BE2C (cell line): ENCODE measurements around the gene LUZP1. TPM values are rescaled to one million over a fixed set of nuclear protein-coding genes. Genes with fewer than 3 reads are reported as not detected.
A peak's percentile ranks its signal among the peaks of the same experiment; 100 is the strongest.

ENCODE experiments used
- DNase-seq: peaks from one replicate; pipeline ENCODE4 v3.0.0-alpha.2; 2020
- H3K27me3 ChIP-seq: fragments of 250-450 bp; sonication (Bioruptor Pico); 2 replicates; pipeline ENCODE4 v1.5.1; 2020; ENCODE audit warnings: mild to moderate bottlenecking
- H3K36me3 ChIP-seq: fragments of 250-450 bp; sonication (Bioruptor Pico); 2 replicates; pipeline ENCODE4 v1.5.1; 2020; ENCODE audit warnings: mild to moderate bottlenecking
- H3K4me1 ChIP-seq: fragments of 250-450 bp; sonication (Bioruptor Pico); 2 replicates; pipeline ENCODE4 v1.5.1; 2020
- H3K4me3 ChIP-seq: 2 replicates; pipeline ENCODE4 v1.5.1; 2011; ENCODE audit warnings: low read depth, low read length
- H3K9me3 ChIP-seq: fragments of 250-450 bp; sonication (Bioruptor Pico); 2 replicates; pipeline ENCODE4 v1.5.1; 2020
- polyA plus RNA-seq: library from polyadenylated mRNA; unstranded; fragments of >200 nt; gene quantifications from one replicate; pipeline ENCODE4 v1.2.1, GENCODE V29; 2012; ENCODE audit warnings: low read depth, missing spikeins; ENCODE audit not compliant: insufficient read length, insufficient read depth
- TF ChIP-seq, protein P1 (sequence below): IDR thresholded peaks from 2 replicates; pipeline ENCODE4 v1.5.1; 2012; ENCODE audit warnings: mild to moderate bottlenecking, low read depth, low read length

Gene LUZP1
- polyA plus RNA-seq = 6.3 TPM

DNA sequence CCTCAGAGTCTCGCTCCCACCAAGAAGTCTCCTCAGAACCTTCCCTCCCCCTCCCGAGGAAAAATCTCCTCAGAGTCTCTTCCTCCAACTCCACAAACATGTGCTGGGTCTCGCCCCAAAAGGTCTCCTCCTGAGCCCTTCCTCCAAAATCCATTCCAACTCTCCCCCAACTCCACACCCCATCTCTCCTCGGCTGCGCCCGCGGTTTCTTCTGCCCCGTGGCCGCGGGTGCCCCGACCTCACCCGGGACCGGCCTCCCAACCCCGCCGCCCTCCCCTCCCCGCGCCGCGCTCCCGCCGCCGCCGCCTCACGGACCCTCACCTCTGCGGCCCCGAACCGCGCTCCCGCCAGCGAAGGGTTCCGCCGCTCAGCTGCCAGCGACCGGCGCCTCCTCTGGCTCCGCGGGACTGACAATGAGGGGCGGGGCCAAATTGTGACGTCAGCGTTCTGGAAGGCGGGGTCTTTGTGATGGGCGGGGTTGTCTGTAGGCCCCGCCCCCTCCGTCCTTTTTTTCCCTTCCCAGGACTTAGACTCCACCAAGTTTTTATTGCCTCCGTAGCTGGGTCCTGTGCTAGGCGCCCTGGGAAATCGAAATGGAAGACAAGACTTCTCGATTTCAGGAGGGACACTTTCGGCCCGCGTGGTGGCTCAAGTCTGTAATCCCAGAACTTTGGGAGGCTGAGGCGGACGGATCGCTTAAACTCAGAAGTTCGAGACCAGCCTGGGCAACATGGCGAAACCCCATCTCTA lies at the start of gene LUZP1:
LUZP1 (minus strand) TSS at position 412 of the 750 bp plus-strand sequence.
- Histone ChIP-seq H3K4me1 (no peaks in the 10 kb centered on the region), H3K27me3 (no peaks in the 10 kb centered on the region), H3K4me3 (peak within 1 kb of the TSS; percentile 79), H3K9me3 (no peaks in the 10 kb centered on the region), H3K36me3 (no peaks in the 10 kb centered on the region)
- DNase-seq = peak; percentile 83
- TF ChIP-seq, protein P1, sequence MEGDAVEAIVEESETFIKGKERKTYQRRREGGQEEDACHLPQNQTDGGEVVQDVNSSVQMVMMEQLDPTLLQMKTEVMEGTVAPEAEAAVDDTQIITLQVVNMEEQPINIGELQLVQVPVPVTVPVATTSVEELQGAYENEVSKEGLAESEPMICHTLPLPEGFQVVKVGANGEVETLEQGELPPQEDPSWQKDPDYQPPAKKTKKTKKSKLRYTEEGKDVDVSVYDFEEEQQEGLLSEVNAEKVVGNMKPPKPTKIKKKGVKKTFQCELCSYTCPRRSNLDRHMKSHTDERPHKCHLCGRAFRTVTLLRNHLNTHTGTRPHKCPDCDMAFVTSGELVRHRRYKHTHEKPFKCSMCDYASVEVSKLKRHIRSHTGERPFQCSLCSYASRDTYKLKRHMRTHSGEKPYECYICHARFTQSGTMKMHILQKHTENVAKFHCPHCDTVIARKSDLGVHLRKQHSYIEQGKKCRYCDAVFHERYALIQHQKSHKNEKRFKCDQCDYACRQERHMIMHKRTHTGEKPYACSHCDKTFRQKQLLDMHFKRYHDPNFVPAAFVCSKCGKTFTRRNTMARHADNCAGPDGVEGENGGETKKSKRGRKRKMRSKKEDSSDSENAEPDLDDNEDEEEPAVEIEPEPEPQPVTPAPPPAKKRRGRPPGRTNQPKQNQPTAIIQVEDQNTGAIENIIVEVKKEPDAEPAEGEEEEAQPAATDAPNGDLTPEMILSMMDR = no peak

DNA sequence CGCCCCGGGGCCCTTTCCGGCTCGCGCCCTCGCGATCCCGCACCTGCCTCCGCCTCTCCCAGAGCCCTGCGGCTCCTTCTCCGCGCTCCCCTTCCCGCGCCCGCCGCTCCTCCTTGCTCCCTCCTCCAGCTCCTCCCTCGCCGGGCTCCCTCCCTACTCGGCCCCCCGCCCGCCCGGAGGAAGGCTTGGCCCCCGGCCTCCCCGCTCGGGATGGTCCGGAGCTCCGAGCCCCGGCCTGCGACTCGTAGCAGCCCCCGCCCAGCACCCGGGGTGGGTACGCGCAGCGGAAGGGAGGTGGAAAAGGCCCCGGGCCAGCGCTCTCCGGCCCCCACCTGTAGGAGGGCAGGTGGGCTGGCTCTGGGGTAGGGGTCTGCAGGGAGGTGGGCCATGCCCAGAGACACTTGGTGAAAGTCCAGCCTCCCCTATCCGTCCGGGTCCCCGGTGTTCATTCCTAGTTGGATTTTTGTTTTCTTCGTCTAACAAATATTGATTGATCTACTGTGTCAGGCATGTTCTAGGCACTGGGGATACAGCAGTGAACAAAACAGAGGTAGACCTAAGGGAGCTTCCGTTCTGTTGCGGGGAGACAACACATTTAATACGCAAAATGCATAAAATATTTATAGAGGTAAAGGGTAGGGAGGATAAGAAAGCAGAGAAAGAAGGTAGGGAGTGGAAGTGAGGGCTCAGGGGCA lies 48.9 kb upstream of the LUZP1 start, which contains the start of gene HTR1D:
HTR1D (minus strand) TSS at position 82 of the 695 bp plus-strand sequence. CDS start 23,283 bp downstream, outside the sequence.
- Histone ChIP-seq H3K4me1 (no peaks in the 10 kb centered on the region), H3K27me3 (peaks cover 21% of the 10 kb centered on the region), H3K36me3 (no peaks in the 10 kb centered on the region), H3K9me3 (no peaks in the 10 kb centered on the region), H3K4me3 (peak within 1 kb of the TSS; percentile 31; the same call in 1 of the 2 replicates)
- TF ChIP-seq, protein P1 = no peak
- DNase-seq = peak; percentile 7

DNA sequence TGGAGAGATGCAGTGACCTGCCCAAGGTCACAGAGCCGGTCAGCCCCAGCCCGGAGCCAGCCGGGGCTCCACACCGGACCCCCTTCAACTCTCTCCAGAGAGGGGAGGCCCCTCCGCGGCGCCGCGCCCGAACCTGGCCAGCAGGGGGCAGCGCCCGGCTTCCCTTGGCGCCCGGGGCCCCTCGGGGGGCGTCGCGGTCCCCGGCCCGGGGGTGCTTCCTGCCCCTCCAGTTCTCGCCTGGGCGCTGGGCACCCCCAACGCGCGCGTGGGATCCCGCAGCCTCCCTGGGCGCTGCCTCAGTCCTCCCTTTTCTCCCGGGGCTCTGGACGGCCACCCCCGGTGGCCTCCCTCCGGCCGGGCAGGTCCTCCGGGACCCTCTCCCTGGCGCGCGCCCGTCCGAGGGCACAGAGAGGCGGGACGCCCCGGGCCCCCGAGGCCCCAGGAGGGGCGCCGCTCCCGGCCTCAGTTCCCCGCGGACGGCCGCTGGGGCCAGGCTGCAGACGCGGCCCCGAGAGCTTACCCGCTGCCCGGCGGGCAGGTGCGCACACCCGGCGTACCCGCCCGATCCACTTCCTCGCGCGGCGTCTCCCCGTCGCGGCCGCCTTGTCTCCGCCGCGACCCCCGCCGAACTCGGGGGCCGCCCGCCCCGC lies 48.2 kb upstream of the LUZP1 start:
- H3K4me3 ChIP-seq = peak overlapping the region; percentile 31; the same call in 1 of the 2 replicates
- peaks cover 21% of the 10 kb centered on the region for H3K27me3 ChIP-seq
- H3K9me3 ChIP-seq = no peaks in the 10 kb centered on the region
- no peaks in the 10 kb centered on the region for H3K36me3 ChIP-seq
- DNase-seq = peak; percentile 21
- TF ChIP-seq, protein P1 = peak; percentile 39
- H3K4me1 ChIP-seq = no peaks in the 10 kb centered on the region

DNA sequence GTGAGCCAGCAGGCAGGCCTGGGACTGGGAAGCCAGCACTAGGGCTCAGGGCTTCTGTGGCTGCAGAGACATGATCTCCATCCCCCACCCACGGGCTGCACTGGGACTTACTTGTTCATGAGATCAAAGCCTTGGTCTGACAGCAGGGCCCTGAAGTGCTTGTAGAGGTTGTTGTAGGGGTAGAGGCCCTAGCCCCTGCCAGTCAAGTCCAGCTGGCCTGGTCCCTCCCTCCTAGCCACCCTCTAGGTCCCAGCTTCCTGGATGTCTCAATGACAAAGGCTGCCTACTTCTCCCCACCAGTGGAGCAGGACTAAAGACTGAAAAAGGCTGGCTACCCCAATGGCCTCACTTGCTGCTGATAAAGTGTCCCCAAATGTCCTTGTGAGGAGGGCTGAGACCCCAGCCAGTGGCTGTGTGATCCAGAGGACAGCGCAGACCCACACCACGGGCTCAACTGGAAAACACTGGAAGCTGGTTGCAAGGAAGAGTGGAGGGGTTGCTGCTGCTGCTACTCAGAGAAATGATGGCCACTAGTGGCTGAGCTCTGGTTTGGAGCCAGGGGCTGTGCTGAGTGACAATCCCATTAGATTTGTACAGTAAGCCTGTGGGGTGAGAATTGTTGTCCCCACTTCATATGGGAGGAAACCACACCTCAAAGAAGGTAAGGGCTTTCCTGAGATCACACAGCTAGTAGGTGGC lies 47.2 kb upstream of the LUZP1 start:
- H3K27me3 ChIP-seq = peaks cover 21% of the 10 kb centered on the region
- TF ChIP-seq, protein P1 = no peak
- H3K9me3 ChIP-seq = no peaks in the 10 kb centered on the region
- H3K36me3 ChIP-seq = no peaks in the 10 kb centered on the region
- DNase-seq = no peak
- H3K4me1 ChIP-seq = no peaks in the 10 kb centered on the region
- H3K4me3 ChIP-seq = no peak overlapping the region

DNA sequence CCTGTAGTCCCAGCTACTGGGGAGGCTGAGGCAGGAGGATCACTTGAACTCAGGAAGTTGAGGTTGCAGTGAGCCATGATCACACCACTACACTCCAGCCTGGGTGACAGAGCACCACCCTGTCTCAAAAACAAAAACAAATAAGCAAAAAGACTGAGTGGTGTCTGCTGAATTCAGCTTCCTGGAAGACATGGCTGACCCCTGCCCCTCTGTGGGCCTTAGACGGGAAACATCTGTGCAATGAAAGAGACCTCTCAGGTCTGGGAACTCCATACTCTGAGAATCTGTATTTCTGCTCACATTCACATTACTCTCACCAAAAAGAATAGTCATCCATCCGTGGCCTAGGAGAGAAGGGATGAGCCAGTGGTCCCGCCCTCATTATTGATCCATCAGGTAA lies 46.6 kb upstream of the LUZP1 start:
- Histone ChIP-seq H3K36me3 (no peaks in the 10 kb centered on the region), H3K27me3 (peaks cover 21% of the 10 kb centered on the region), H3K4me3 (no peak overlapping the region), H3K4me1 (no peaks in the 10 kb centered on the region), H3K9me3 (no peaks in the 10 kb centered on the region)
- TF ChIP-seq, protein P1 = no peak
- DNase-seq = no peak
